ENCODE measurements around the gene KRT36. TPM values are rescaled to one million over a fixed set of nuclear protein-coding genes. Genes with fewer than 3 reads are reported as not detected.

The KRT36 gene
- total RNA-seq: not detected in 2 replicates

DNA sequence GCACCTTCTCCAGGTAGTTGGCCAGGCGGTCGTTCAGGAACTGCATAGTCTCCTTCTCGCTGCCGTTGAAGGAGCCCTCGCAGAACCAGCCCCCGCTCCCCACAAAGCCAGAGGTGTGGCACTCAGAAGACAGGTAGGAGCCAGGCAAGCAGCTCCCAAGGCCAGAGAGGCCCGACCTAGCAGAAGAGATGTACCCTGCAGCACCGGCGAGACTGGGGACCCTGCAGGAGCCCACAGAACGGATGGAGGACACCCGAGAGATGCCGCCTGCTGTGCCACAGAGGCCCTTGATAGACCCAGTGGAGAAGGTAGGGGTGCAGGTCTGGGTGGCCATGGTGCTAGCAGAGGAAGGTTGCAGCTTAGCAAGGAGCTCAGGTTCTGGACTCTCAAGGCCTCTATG is at the start of gene KRT36:
Gene KRT36 (minus strand): TSS at position 380 of the 400 bp plus-strand sequence. CDS start 46 bp downstream, at position 334.

GRCh38 chr17:41518789-41519449 is 29.2 kb upstream of the KRT36 start, which contains the start of gene KRT15:
Gene KRT15 (minus strand): TSS chr17:41518890. CDS start chr17:41518827, 63 bp downstream.

GRCh38 chr17:41505007-41505808 is 15.5 kb upstream of the KRT36 start, which contains the start of gene KRT13:
Gene KRT13 (minus strand): TSS chr17:41505612. CDS start chr17:41505550, 62 bp downstream.

DNA sequence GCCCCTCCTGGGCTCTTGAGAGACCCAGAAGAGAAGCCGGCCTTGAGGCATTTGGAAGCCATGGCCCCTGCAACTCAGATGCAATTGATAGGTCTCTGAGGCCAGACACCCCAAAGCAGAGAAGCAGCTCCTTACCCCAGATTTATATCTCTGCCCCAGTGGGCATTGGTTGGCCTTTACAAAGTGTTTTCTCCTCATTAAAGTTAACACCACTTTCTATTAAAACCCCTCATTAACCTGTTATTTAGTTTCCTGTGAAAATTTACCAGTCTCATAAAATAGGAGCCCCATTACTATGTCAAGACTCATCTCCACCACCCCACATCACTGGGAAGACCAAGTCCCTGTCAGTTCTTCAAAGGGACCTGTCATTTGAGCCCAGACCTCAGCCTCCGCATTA is 8.7 kb downstream of the KRT36 start, which contains the start of gene KRT35:
Gene KRT35 (minus strand): TSS at position 116 of the 400 bp plus-strand sequence. CDS start 54 bp downstream, at position 62.

GRCh38 chr17:41466988-41467387 is 22.7 kb downstream of the KRT36 start, which contains the start of gene KRT32:
Gene KRT32 (minus strand): TSS chr17:41467386. CDS start chr17:41467325, 61 bp downstream.

GRCh38 chr17:41440531-41441033 is 49.1 kb downstream of the KRT36 start, which contains the start of gene KRT38:
Gene KRT38 (minus strand): TSS chr17:41440983. CDS start chr17:41440921, 62 bp downstream.

Small RNAs within 50 kb of the gene (small RNA-seq; reads per million reads assigned to genes)
- gene RNU2-32P: 1.2 reads per million, percentile 52 among the genes with 10 or more reads in this experiment

Other genes starting within 250 kb of the KRT36 start
- not detected in 2 replicates for gene KRTAP9-4, start 240.2 kb downstream of the KRT36 start, total RNA-seq
- gene KRTAP9-9, start 234.5 kb downstream of the KRT36 start, total RNA-seq: not detected in 2 replicates
- not detected in 2 replicates for gene KRTAP9-6, start 224.5 kb downstream of the KRT36 start, total RNA-seq
- not detected in 2 replicates for gene KRTAP9-7, start 214.2 kb downstream of the KRT36 start, total RNA-seq
- gene KRTAP29-1, start 187.1 kb downstream of the KRT36 start, total RNA-seq: not detected in 2 replicates
- gene KRTAP16-1, start 180.6 kb downstream of the KRT36 start, total RNA-seq: not detected in 2 replicates
- gene KRTAP17-1, start 174.2 kb downstream of the KRT36 start, total RNA-seq: not detected in 2 replicates
- not detected in 2 replicates for gene KRT33A, start 139.1 kb downstream of the KRT36 start, total RNA-seq
- gene KRT33B, start 120.1 kb downstream of the KRT36 start, total RNA-seq: not detected in 2 replicates
- 0.13 TPM in 1 of 2 replicates, not detected in the other for gene KRT34, start 107.6 kb downstream of the KRT36 start, total RNA-seq
- gene KRT31, start 92.3 kb downstream of the KRT36 start, total RNA-seq: not detected in 2 replicates
- gene KRT37, start 65.3 kb downstream of the KRT36 start, total RNA-seq: not detected in 2 replicates
- not detected in 2 replicates for gene KRT38, start 48.9 kb downstream of the KRT36 start, total RNA-seq
- gene KRT32, start 22.5 kb downstream of the KRT36 start, total RNA-seq: not detected in 2 replicates
- not detected in 2 replicates for gene KRT35, start 8.8 kb downstream of the KRT36 start, total RNA-seq
- not detected in 2 replicates for gene KRT13, start 15.7 kb upstream of the KRT36 start, total RNA-seq
- gene KRT15, start 29.0 kb upstream of the KRT36 start, total RNA-seq: 0.11 TPM in 1 of 2 replicates, not detected in the other
- gene KRT19, start 38.4 kb upstream of the KRT36 start, total RNA-seq: 0.26 and 1.6 TPM in 2 replicates
- gene KRT9, start 82.1 kb upstream of the KRT36 start, total RNA-seq: not detected in 2 replicates
- 0.78 and 1.6 TPM in 2 replicates for gene KRT14, start 97.0 kb upstream of the KRT36 start, total RNA-seq
- gene KRT16, start 122.9 kb upstream of the KRT36 start, total RNA-seq: 2.7 and 4.1 TPM in 2 replicates
- gene KRT17, start 134.7 kb upstream of the KRT36 start, total RNA-seq: 1.7 and 3.7 TPM in 2 replicates
- gene EIF1, start 199.0 kb upstream of the KRT36 start, total RNA-seq: 98.0 and 127 TPM in 2 replicates
- gene GAST, start 222.4 kb upstream of the KRT36 start, total RNA-seq: not detected in 2 replicates
- gene HAP1, start 244.7 kb upstream of the KRT36 start, total RNA-seq: 0.11 TPM in 1 of 2 replicates, not detected in the other

All from articular chondrocyte of knee joint (primary cell).